ENCODE data around the gene SH3GL2. TPM values are rescaled to one million over a fixed set of nuclear protein-coding genes. Genes with fewer than 3 reads are reported as not detected.

Gene SH3GL2
- total RNA-seq, 4 donors from 2014 or later, result 0.20 to 0.41 (median 0.32) TPM; not detected in 1

DNA sequence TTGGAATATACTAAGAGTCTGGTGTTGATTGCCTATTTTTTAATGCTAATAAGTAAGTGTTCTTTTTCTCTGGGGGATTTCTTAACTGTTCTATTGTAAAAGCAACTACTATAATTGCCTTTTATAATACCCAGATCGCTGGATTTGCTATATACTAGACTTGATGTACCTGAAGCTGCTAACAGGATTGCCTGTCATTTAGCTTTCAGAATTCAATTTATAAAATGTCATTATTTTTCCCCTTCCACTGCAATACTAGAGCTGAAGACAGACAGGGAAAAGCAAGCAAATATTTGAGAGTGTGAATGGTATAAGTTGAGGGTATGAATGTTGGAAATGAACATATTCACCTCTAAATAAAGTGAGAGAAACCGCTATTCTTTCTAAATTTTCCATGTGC is 115.5 kb downstream of the SH3GL2 start:
- TF ChIP-seq EP300 (IDR thresholded peaks at IDR 0.05; ENCODE audit: low read depth) (no peak), POLR2AphosphoS5 (IDR thresholded peaks at IDR 0.05) (no peak), POLR2A (IDR thresholded peaks at IDR 0.05) (no peak)
- TF ChIP-seq, protein P1, sequence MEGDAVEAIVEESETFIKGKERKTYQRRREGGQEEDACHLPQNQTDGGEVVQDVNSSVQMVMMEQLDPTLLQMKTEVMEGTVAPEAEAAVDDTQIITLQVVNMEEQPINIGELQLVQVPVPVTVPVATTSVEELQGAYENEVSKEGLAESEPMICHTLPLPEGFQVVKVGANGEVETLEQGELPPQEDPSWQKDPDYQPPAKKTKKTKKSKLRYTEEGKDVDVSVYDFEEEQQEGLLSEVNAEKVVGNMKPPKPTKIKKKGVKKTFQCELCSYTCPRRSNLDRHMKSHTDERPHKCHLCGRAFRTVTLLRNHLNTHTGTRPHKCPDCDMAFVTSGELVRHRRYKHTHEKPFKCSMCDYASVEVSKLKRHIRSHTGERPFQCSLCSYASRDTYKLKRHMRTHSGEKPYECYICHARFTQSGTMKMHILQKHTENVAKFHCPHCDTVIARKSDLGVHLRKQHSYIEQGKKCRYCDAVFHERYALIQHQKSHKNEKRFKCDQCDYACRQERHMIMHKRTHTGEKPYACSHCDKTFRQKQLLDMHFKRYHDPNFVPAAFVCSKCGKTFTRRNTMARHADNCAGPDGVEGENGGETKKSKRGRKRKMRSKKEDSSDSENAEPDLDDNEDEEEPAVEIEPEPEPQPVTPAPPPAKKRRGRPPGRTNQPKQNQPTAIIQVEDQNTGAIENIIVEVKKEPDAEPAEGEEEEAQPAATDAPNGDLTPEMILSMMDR (IDR thresholded peaks at IDR 0.05), result no peak
- WGBS, 2 donors (ENCODE audit: low coverage in 1 of 2), result 63 to 77% methylated on average over 2 of the region's 2 CpGs
- in situ Hi-C loops (cut with MboI; ENCODE audit: low pct_ligation_motif_present in 1 of 4, low pct_unique_long_range_greater_than_20kb in 1 of 4, low sequenced_read_pairs in 3 of 4) (no loop called here), intact Hi-C loops (cut with DNase I; ENCODE audit: low total_unique reads) (no loop called here)
- H3K27ac ChIP-seq, result no peak overlapping the region
- no peaks in the 10 kb centered on the region for H3K36me3 ChIP-seq
- no peak for DNase-seq
- H3K4me3 ChIP-seq, result no peak overlapping the region
- no peaks in the 10 kb centered on the region for H3K4me1 ChIP-seq
- no peaks in the 10 kb centered on the region for H3K27me3 ChIP-seq
- no peaks in the 10 kb centered on the region for H3K9me3 ChIP-seq

DNA sequence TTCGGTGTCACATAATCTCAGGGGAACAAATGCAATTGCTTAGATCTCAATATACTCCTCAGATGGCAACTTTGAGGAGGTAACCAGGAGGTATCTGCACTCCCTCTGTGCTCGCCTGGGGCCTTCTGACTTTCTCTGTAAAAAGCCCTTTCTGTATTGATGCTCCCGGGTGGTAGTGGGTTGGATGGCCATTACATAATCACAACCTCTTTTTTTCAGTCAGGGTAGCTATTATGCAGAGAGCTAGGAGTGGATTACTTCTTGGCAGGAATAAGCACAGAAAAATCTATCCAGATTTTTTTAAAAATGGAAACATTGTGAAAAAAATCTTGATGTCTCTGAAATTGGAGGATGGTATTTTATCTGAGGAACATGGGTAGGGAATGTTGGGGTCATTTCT is 116.6 kb downstream of the SH3GL2 start:
- Histone ChIP-seq H3K4me1 (no peaks in the 10 kb centered on the region), H3K4me3 (no peak overlapping the region), H3K27me3 (no peaks in the 10 kb centered on the region), H3K36me3 (no peaks in the 10 kb centered on the region), H3K9me3 (no peaks in the 10 kb centered on the region), H3K27ac (no peak overlapping the region)
- intact Hi-C loops (cut with DNase I; ENCODE audit: low total_unique reads) (no loop called here), in situ Hi-C loops (cut with MboI; ENCODE audit: low pct_ligation_motif_present in 1 of 4, low pct_unique_long_range_greater_than_20kb in 1 of 4, low sequenced_read_pairs in 3 of 4) (no loop called here)
- no peak for DNase-seq
- 66 to 76% methylated on average over 3 of the region's 3 CpGs for WGBS, 2 donors (ENCODE audit: low coverage in 1 of 2)
- TF ChIP-seq, protein P1 (IDR thresholded peaks at IDR 0.05), result no peak
- TF ChIP-seq POLR2AphosphoS5 (IDR thresholded peaks at IDR 0.05), result no peak
- no peak for TF ChIP-seq POLR2A (IDR thresholded peaks at IDR 0.05)
- no peak for TF ChIP-seq EP300 (IDR thresholded peaks at IDR 0.05; ENCODE audit: low read depth)

DNA sequence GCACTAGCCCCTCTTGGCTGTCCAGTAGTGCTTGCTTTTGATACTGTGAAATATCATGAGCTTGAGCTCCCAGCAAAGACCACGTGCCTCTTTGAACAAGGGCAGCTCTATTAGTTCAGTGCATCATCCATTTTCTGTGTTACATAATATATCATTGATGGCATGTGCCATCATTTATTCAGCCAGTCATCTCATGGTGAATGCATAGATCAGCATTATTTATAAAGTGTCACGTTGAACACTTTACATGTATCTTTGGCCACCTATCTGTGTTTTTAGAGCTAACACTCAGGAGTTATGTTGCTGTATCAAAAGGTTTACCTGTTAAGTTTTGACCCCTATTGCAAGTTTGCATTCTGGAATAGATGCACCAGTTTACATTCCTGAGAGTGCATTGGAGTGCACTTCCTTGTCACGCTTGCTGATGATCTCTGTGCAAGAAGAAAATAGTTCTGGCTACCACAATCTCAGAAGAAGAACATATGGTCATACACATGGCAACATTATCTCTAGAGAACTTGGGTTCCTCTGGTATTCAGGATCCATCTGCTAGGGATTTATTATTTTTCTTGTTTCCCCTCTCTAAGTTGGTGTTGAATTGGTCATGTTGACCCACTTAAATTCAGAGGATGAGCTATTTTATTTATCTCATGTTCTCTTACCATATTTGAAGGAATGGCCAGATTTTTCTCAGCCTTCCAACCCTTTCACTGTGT is 120.9 kb downstream of the SH3GL2 start:
- no peak overlapping the region for H3K4me3 ChIP-seq
- intact Hi-C loops (cut with DNase I; ENCODE audit: low total_unique reads), result no loop called here
- no peaks in the 10 kb centered on the region for H3K4me1 ChIP-seq
- WGBS, 2 donors (ENCODE audit: low coverage in 1 of 2), result 52 to 74% methylated on average over 2 to 3 of the region's 3 CpGs
- H3K27me3 ChIP-seq, result peaks cover 11% of the 10 kb centered on the region
- H3K27ac ChIP-seq, result no peak overlapping the region
- no peaks in the 10 kb centered on the region for H3K36me3 ChIP-seq
- DNase-seq, result no peak
- no peaks in the 10 kb centered on the region for H3K9me3 ChIP-seq
- TF ChIP-seq, protein P1 (IDR thresholded peaks at IDR 0.05), result no peak
- no peak for TF ChIP-seq POLR2AphosphoS5 (IDR thresholded peaks at IDR 0.05)
- no peak for TF ChIP-seq EP300 (IDR thresholded peaks at IDR 0.05; ENCODE audit: low read depth)
- in situ Hi-C loops (cut with MboI; ENCODE audit: low pct_ligation_motif_present in 1 of 4, low pct_unique_long_range_greater_than_20kb in 1 of 4, low sequenced_read_pairs in 3 of 4), result no loop called here

DNA sequence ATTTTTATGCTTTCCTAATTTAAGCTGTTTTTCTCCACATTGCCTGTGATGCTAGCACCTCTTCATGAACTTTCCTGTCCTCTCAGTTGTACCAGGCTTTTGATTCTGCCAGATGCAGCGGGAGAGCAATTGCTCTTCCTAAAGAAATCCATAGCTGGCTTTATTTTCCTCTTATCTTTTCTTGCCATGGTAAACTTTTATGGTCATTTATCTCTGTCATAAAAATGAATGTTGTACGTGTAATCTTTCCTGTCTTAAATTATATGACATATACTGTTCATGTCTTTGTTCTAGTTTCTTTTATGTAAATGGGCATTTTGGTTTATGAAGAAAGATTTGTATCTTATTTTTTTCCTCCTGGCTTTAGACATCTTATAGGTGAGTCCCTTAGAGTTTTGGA is 127.5 kb downstream of the SH3GL2 start:
- H3K27ac ChIP-seq, result no peak overlapping the region
- no peaks in the 10 kb centered on the region for H3K9me3 ChIP-seq
- WGBS, 2 donors (ENCODE audit: low coverage in 1 of 2), result 41 to 62% methylated on average over 2 of the region's 2 CpGs
- DNase-seq, result no peak
- H3K4me3 ChIP-seq, result no peak overlapping the region
- TF ChIP-seq, protein P1 (IDR thresholded peaks at IDR 0.05), result no peak
- TF ChIP-seq POLR2AphosphoS5 (IDR thresholded peaks at IDR 0.05) (no peak), EP300 (IDR thresholded peaks at IDR 0.05; ENCODE audit: low read depth) (no peak), POLR2A (IDR thresholded peaks at IDR 0.05) (no peak)
- intact Hi-C loops (cut with DNase I; ENCODE audit: low total_unique reads) (no loop called here), in situ Hi-C loops (cut with MboI; ENCODE audit: low pct_ligation_motif_present in 1 of 4, low pct_unique_long_range_greater_than_20kb in 1 of 4, low sequenced_read_pairs in 3 of 4) (no loop called here)
- H3K27me3 ChIP-seq, result peaks cover 11% of the 10 kb centered on the region
- no peaks in the 10 kb centered on the region for H3K36me3 ChIP-seq
- peaks cover 0 to 5% (median 1%) of the 10 kb centered on the region in 4 donors for H3K4me1 ChIP-seq

Data from transverse colon (tissue), 4 donors.